HG03521 (cell line): ENCODE results near the gene PRSS16.

Experiments
- ATAC-seq: cut with Tn5 transposase; IDR thresholded peaks from one replicate; pipeline ENCODE4 v1.9.1; 2021; ENCODE audit warnings: mild to moderate bottlenecking, moderate library complexity; ENCODE audit not compliant: unreplicated experiment

The PRSS16 gene

GRCh38 chr6:27281569-27281968 lies 34.1 kb downstream of the PRSS16 start:
- no peak for ATAC-seq

DNA sequence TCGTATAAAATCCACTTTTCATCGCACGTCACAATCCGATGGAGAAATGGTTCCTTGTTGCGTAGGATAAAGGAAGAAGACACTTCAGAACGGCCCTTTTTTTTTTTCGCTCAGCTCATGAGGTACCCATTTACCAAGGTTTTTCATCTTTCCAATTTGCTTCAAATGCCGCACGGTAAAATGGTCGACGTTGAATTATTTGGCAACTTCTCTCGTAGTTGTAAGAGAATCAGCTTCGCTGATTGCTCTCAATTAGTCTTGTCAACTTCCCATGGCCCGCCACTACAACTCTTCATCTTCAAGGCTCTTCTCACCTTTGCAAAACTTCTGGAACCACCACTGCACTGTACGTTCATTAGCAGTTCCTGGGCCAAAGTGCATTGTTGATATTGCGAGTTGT lies 35.8 kb downstream of the PRSS16 start:
- ATAC-seq = no peak

GRCh38 chr6:27286141-27286540 lies 38.6 kb downstream of the PRSS16 start:
- no peak for ATAC-seq

- no peak for ATAC-seq
Measured at GRCh38 chr6:27287751-27288135, 40.2 kb downstream of the PRSS16 start.

DNA sequence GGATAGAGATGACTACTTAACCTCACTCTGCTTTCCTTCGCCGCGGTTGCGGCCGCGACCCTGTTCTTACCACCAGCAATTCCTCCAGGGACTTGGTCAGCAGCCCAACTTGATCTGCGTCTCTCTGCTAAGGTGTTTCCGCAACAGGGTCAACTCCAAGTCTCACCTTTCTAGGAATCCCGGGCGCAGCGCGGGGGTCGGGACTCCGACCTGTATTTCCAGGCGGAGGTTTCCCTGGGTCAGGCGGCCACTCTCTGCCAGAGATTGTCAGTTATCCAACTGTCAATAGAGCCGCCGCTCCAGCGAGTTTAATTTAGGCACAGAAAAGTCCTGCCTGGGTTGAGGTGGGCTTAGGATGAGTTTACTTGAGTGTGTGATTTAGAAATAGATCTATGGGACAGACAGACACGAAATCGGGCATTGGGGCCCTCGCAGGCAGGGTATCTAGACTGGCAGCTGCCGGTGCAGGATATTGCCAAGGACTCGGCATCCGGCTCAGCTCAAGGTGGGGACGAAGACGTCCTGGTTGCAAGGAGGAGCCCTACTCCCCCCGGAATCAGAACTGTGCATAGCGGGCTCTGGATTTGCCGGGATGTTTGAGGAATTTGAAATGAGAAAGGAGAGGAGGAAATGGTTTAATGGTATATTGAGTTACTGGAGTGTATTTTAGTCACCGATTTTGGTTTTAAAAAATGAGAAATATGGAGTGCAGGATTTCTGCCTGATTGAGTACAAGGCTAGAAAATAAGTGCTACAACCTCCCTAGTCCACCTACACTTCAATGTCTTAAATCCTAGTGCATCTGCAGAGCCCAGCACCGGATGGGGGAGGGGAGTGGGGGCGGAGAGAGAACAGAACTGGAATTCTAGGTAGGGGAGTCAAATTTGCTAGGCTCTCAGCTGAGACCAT lies 40.9 kb downstream of the PRSS16 start:
- ATAC-seq = no peak

GRCh38 chr6:27290065-27290849 lies 42.8 kb downstream of the PRSS16 start:
- ATAC-seq = no peak

DNA sequence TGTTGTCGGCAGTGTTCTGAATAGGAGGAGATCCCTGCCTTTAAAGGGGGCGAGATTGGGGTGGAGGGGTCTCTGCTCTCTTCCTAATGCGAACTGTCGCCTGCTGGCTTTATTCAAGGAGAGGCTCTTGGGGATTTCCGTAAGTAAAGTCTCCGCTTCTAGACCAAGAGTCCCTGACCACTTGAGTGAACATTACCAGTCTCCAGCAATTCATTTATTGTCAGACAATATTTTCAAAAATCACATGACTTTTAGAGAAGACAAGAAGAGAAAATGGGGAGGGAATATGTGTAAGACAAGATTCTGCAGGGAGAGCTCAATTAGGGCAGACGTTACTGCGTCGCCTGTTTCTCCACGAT lies 43.3 kb downstream of the PRSS16 start:
- no peak for ATAC-seq

DNA sequence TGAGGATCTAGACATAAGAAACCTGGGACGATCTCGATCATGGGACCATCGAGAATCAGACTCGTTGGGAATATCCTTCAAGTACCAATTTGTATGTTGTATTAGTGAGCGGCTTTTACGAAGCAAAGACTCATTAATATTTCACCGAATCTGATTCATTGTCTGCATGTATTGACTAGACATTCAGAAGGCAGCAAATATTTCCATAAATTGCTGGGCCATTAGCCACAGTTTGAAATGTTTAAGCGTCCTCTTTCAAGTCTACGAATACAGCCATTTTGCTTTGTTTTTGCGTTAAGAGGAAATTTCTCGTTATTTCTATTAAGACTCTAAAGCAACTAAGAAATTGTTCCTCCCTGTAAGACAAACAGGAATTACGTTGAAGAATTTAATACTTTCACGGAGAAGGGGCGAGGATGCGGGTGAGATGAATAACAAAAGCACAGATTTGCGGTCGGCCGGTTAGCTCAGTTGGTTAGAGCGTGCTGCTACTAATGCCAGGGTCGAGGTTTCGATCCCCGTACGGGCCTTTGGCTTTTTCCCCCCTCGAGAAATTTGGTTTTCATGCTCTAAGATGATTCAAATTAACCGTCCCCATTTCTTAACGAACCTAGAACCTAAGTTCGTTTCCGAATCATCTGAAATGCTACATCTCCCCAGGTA lies 46.1 kb downstream of the PRSS16 start:
- ATAC-seq = no peak

DNA sequence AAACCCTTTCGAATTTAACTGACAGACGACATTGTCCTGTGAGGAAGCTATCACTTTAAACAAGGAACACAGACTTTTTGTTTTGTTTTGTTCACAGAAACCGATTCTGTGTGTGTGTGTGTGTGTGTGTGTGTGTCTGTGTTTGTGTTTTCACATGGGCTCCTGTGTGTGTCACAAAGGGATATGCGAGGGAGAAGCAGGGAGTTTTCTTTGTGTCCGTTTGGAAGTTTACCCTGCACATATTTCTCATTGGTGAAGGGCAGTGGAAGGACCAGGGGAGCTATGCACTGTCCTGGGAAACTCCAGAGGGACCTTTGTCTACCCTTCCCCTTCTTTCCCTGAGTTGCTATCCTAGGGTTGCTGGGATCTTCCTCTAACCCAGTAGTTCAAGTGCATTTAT lies 46.9 kb downstream of the PRSS16 start:
- ATAC-seq = no peak

- ATAC-seq = no peak
Measured at GRCh38 chr6:27295301-27296079, 48.0 kb downstream of the PRSS16 start.

GRCh38 chr6:27296106-27296783 lies 48.7 kb downstream of the PRSS16 start:
- no peak for ATAC-seq

- no peak for ATAC-seq
Measured at GRCh38 chr6:27297484-27297856, 50.0 kb downstream of the PRSS16 start.

DNA sequence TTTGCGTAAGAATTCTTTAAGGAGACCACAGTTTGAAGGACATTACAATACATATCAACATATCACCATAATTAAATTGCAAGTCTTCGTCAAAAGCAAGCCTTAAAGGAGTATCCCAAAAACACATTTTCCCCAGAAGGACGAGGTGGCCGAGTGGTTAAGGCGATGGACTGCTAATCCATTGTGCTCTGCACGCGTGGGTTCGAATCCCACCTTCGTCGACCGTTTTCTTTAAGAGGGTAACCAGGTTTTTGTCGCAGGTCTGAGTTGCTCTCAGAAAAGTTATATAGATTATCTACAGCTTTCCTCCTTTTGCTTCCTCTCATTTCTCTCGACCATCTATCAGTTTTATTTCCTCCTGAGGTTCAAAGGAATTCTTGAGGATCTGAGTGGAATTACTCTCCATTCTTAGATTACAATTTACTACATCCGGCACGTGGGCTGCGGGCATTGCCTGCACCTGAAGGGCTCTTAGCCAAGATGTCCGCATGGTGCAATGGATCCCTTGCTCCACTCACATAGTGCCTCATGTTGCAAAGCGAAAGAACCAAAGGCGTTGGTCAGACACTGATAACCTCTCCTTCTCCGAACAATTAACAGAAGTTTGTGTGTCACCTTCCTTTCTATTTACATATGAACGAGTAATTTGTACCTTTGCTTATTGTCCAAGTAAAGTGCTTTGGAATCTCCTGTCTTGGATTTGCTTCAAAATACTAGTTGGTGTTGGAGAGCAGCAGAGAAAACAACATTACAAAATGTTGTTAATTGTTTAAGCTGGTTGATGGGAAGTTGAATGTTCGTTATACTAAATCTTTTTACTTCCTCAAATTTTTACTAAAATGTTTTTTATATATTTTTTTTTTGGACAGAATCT lies 50.6 kb downstream of the PRSS16 start:
- ATAC-seq = no peak

DNA sequence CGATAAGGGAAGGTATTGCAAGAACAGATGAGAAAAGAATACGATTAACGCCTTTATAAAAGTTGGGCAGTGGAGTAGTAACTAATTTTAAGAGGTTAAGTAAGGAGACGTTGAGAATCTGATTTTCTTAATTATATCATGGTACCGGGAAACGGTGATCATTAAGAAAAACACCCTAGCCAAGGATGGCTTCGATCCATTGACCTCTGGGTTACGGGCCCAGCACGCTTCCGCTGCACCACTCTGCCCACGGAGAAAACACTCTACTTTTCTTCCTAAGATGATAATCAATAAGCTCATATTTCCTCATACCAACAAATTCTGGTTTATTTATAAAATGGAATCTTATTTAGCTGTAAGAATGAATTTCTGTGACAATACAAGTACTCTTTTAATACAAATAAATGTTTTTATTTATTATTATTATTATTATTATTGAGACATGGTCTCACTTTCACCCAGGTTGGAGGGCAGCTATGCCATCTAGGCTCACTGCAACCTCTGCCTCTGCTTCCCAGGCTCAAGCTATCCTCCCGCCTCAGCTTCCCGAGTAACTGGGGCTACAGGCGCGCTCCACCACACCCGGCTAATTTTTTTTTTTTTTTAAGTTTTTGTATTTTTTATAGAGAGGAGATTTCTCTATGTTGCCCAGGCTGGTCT lies 56.2 kb downstream of the PRSS16 start:
- ATAC-seq = no peak
